Keratinocyte (primary cell): ENCODE data around the gene STK4. TPM values are rescaled to one million over a fixed set of nuclear protein-coding genes. Genes with fewer than 3 reads are reported as not detected.

ENCODE experiments used
- DNase-seq: peaks from one replicate; pipeline ENCODE4 v3.0.0-alpha.2; 2011; ENCODE audit warnings: low read depth, missing footprints, low spot score
- FAIRE-seq: peaks from 2 replicates; lab custom pipeline; 2011; peaks lifted over from hg19 to GRCh38; lab: Jason Lieb, UNC
- H2AFZ ChIP-seq: 2 replicates; pipeline ENCODE4 v1.6.0; 2012; ENCODE audit warnings: low read length, control low read depth, inconsistent platforms; ENCODE audit not compliant: control insufficient read depth
- H3K27ac ChIP-seq: 2 replicates; pipeline ENCODE4 v1.5.1; 2011; ENCODE audit warnings: low read length; ENCODE audit not compliant: control insufficient read depth, insufficient read depth
- H3K27me3 ChIP-seq: 3 replicates; pipeline ENCODE4 v1.6.0; 2011; ENCODE audit warnings: low read length; ENCODE audit not compliant: control insufficient read depth, insufficient read depth; ENCODE audit errors: extremely low read depth
- H3K36me3 ChIP-seq, 2 experiments: 2 replicates in 1 of 2; 3 replicates in 1 of 2; pipeline ENCODE4 v1.5.1; 2011; ENCODE audit warnings: low read length in 2 of 2, mild to moderate bottlenecking in 1 of 2; ENCODE audit not compliant: control insufficient read depth in 2 of 2, insufficient read depth in 2 of 2; ENCODE audit errors: extremely low read depth in 1 of 2
- H3K4me1 ChIP-seq: 3 replicates; pipeline ENCODE4 v1.5.1; 2011; ENCODE audit warnings: low read length; ENCODE audit not compliant: control insufficient read depth, insufficient read depth; ENCODE audit errors: extremely low read depth
- H3K4me2 ChIP-seq: 3 replicates; pipeline ENCODE4 v1.6.0; 2011; ENCODE audit warnings: low read depth, low read length; ENCODE audit not compliant: control insufficient read depth, insufficient read depth; ENCODE audit errors: extremely low read depth
- H3K4me3 ChIP-seq, 3 experiments: fragments of 200-600 bp in 1 of 3; sonication (generic) in 1 of 3; 2 replicates in 2 of 3; 3 replicates in 1 of 3; pipeline ENCODE4 v1.5.1; 2011 to 2016; ENCODE audit warnings: low read length in 3 of 3, mild to moderate bottlenecking in 3 of 3, control low read depth in 2 of 3, inconsistent platforms in 1 of 3, low read depth in 1 of 3, mixed read lengths in 1 of 3, mixed run types in 1 of 3, moderate library complexity in 1 of 3; ENCODE audit not compliant: control insufficient read depth in 2 of 3, insufficient read depth in 2 of 3; ENCODE audit errors: extremely low read depth in 1 of 3
- H3K79me2 ChIP-seq: 2 replicates; pipeline ENCODE4 v1.6.0; 2012; ENCODE audit warnings: low read length; ENCODE audit not compliant: control insufficient read depth, insufficient read depth
- H3K9ac ChIP-seq: 3 replicates; pipeline ENCODE4 v1.6.0; 2011; ENCODE audit warnings: low read length; ENCODE audit not compliant: control insufficient read depth, insufficient read depth; ENCODE audit errors: extremely low read depth
- H3K9me1 ChIP-seq: 3 replicates; pipeline ENCODE4 v1.6.0; 2011; ENCODE audit warnings: low read length; ENCODE audit not compliant: control insufficient read depth, insufficient read depth; ENCODE audit errors: extremely low read depth
- H3K9me3 ChIP-seq: 2 replicates; pipeline ENCODE4 v1.5.1; 2012; ENCODE audit warnings: low read depth, low read length; ENCODE audit not compliant: control insufficient read depth
- H4K20me1 ChIP-seq: 3 replicates; pipeline ENCODE4 v1.6.0; 2011; ENCODE audit warnings: low read length; ENCODE audit not compliant: control insufficient read depth, insufficient read depth; ENCODE audit errors: extremely low read depth
- EZH2 ChIP-seq: IDR thresholded peaks from one replicate; pipeline ENCODE4 v1.6.1; 2012; ENCODE audit warnings: inconsistent platforms, mild to moderate bottlenecking, low read length, moderate library complexity
- dilution Hi-C: fragments of 300-500 bp; cut with MboI; formaldehyde crosslinking; loops from one replicate; pipeline ENCODE4 v1.7.0; 2020; ENCODE audit warnings: low sequenced_read_pairs; ENCODE audit not compliant: extremely low pct_ligation_motif_present
- polyA plus RNA-seq, 5 experiments: library from polyadenylated mRNA; depleted of rRNA in 3 of 5; stranded (reverse) in 3 of 5; stranded (forward) in 1 of 5; unstranded in 1 of 5; fragments of >200 nt; gene quantifications; 1 replicate in 1 of 5; 2 replicates in 3 of 5; 3 replicates in 1 of 5; pipeline versions ENCODE4 v1.2.1 to v1.2.3, GENCODE V29; 2011 to 2012; ENCODE audit warnings: missing spikeins in 2 of 5, low read depth in 1 of 5, low replicate concordance in 1 of 5
- TF ChIP-seq, protein P1 (sequence below), 3 experiments: IDR thresholded peaks in 1 of 3; conservative IDR thresholded peaks in 1 of 3; optimal IDR thresholded peaks in 1 of 3; 2 replicates in 2 of 3; 3 replicates in 1 of 3; pipeline versions ENCODE3 to v1.5.1; 2011; ENCODE audit warnings: low read length in 3 of 3, mild to moderate bottlenecking in 3 of 3, moderate library complexity in 2 of 3, control low read depth in 1 of 3, inconsistent platforms in 1 of 3; ENCODE audit not compliant: insufficient read depth in 2 of 3; ENCODE audit errors: extremely low read depth in 1 of 3

STK4 gene
- polyA plus RNA-seq, 1 donor (not counting 4 experiments of a cell fraction or from before 2014, with no cell fraction given), result 30.5 TPM

DNA sequence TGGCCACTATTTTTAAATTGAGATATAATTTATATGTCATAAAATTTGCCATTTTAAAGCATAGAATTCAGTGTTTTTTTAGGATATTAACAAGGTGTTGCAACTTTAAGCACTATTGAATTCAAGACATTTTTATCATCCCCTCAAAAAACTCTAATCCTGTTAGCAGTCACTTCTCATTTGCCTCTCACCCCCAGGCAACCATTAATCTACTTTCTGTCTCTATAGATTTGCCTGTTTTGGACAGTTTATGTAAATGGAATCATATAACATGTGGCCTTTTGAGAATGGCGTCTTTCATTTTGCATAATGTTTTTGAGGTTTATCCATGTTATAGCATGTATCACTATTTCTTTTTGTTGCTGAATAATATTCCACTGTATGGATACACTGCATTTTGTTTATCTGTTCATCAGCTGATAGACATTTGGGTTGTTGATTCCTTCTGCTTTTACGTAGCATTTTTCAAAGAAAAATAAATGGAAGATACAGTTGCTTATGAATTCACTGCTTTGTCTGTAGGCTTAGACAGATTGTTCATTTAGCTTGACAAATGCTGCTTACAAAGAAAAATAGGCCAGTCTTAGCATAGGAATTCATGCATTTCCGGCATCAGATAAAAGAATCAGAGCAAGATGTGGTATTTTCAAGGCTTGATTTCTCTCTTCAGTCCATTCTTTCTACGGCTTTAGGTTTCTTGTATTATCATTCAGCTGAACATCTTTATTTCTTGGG, 52.9 kb downstream of the STK4 start:
- dilution Hi-C loops, result no loop called here
- peaks cover 33% of the 10 kb centered on the region for H3K4me1 ChIP-seq
- DNase-seq (no peak), FAIRE-seq (no peak)
- no peak overlapping the region for H3K27ac ChIP-seq
- H2AFZ ChIP-seq, result no peak overlapping the region
- H3K27me3 ChIP-seq, result no peaks in the 10 kb centered on the region
- TF ChIP-seq, protein P1, sequence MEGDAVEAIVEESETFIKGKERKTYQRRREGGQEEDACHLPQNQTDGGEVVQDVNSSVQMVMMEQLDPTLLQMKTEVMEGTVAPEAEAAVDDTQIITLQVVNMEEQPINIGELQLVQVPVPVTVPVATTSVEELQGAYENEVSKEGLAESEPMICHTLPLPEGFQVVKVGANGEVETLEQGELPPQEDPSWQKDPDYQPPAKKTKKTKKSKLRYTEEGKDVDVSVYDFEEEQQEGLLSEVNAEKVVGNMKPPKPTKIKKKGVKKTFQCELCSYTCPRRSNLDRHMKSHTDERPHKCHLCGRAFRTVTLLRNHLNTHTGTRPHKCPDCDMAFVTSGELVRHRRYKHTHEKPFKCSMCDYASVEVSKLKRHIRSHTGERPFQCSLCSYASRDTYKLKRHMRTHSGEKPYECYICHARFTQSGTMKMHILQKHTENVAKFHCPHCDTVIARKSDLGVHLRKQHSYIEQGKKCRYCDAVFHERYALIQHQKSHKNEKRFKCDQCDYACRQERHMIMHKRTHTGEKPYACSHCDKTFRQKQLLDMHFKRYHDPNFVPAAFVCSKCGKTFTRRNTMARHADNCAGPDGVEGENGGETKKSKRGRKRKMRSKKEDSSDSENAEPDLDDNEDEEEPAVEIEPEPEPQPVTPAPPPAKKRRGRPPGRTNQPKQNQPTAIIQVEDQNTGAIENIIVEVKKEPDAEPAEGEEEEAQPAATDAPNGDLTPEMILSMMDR (optimal IDR thresholded peaks at IDR 0.05 in 1 of 3, IDR thresholded peaks at IDR 0.05 in 1 of 3, conservative IDR thresholded peaks at IDR 0.05 in 1 of 3; ENCODE audit: extremely low read depth in 1 of 3, insufficient read depth in 2 of 3, low read length in 3 of 3), result no peak
- TF ChIP-seq EZH2, result no peak
- no peaks in the 10 kb centered on the region for H4K20me1 ChIP-seq
- H3K9me3 ChIP-seq, result no peaks in the 10 kb centered on the region
- H3K9ac ChIP-seq, result no peak overlapping the region
- H3K79me2 ChIP-seq, result peaks cover 1% of the 10 kb centered on the region
- H3K9me1 ChIP-seq, result no peaks in the 10 kb centered on the region
- H3K4me2 ChIP-seq, result no peak overlapping the region
- no peak overlapping the region for H3K4me3 ChIP-seq
- peaks cover 0 to 3% of the 10 kb centered on the region in 2 experiments for H3K36me3 ChIP-seq

DNA sequence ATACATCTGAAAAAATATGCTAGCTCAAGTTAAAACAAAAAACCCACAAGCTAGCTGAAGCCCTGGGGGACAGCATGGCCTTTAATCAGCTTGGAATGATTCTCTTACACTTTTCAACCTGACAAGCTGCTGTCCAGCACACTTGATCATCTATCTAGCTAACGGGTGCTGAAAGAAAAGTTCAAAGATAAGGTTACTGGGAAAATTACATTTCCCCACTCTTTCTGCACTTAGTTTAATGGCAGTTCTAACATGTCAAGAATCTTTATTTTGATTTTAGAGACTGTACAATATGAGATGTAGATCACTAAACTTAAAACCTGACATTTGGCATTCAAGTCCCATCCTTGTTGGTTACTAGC, 53.4 kb downstream of the STK4 start:
- Histone ChIP-seq H3K4me2 (no peak overlapping the region), H3K27me3 (no peaks in the 10 kb centered on the region), H3K4me3 (no peak overlapping the region), H3K79me2 (peaks cover 1% of the 10 kb centered on the region), H3K9me3 (no peaks in the 10 kb centered on the region), H2AFZ (no peak overlapping the region), H3K9me1 (no peaks in the 10 kb centered on the region), H3K4me1 (peaks cover 30% of the 10 kb centered on the region), H3K36me3 (peaks cover 0 to 3% of the 10 kb centered on the region in 2 experiments), H4K20me1 (no peaks in the 10 kb centered on the region), H3K9ac (no peak overlapping the region), H3K27ac (no peak overlapping the region)
- TF ChIP-seq EZH2, result no peak
- TF ChIP-seq, protein P1 (optimal IDR thresholded peaks at IDR 0.05 in 1 of 3, IDR thresholded peaks at IDR 0.05 in 1 of 3, conservative IDR thresholded peaks at IDR 0.05 in 1 of 3; ENCODE audit: extremely low read depth in 1 of 3, insufficient read depth in 2 of 3, low read length in 3 of 3), result no peak
- no peak for FAIRE-seq
- DNase-seq, result no peak
- dilution Hi-C loops, result no loop called here
